ENCODE results near the gene FAM25C.
"Not testable (repeated sequence)": the region's sequence is repeated elsewhere in the genome, so short reads cannot be mapped to it uniquely, and the experiment has no call there.

DNA sequence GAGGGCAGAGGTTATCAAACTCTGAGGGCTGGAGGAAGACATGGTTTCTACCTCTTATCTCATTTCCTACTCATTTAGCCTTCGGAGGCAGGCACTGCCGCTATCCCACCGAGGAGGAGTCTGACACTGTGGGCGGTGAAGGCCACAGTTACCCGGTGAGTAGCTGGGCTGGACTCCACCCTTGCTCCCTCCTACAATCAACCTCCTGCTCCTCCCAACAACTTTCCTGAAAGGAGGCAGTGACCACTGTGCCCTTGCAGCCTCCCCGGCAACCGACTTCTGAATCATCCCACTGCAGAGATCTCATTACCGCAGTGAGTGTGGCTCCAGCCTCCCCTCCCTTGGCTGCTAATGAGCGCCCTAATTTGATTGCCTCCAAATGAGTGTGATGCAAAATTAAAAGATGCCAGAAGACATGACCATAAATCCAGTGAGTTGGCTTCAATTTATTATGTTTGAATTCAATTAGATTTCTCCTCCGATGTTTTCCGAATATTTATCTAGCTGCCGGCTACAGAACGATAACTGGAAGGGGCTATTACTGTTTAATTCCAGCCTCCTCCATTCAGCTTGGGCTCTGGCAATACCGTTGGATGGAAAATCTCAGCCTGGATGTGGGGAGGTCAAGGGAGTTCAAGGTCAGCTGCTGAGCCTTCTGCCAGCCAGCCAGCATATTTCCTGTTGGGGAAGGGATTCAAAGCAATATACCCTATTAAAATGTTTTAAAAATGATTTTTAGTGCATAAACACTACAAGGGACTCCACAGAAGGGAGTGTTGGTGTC, 35.1 kb downstream of the FAM25C start:
- not testable (repeated sequence) for TF ChIP-seq ZNF311 (tag by site-specific recombination; IDR thresholded peaks at IDR 0.05; ENCODE audit: borderline replicate concordance); ZNF138 (tag by site-specific recombination; IDR thresholded peaks at IDR 0.05; ENCODE audit: borderline replicate concordance); ZNF157 (tag by site-specific recombination; IDR thresholded peaks at IDR 0.05); ZFP41 (tag by site-specific recombination; IDR thresholded peaks at IDR 0.05; ENCODE audit: borderline replicate concordance); ZNF239 (tag by site-specific recombination; IDR thresholded peaks at IDR 0.05)
- TF ChIP-seq, protein P1, sequence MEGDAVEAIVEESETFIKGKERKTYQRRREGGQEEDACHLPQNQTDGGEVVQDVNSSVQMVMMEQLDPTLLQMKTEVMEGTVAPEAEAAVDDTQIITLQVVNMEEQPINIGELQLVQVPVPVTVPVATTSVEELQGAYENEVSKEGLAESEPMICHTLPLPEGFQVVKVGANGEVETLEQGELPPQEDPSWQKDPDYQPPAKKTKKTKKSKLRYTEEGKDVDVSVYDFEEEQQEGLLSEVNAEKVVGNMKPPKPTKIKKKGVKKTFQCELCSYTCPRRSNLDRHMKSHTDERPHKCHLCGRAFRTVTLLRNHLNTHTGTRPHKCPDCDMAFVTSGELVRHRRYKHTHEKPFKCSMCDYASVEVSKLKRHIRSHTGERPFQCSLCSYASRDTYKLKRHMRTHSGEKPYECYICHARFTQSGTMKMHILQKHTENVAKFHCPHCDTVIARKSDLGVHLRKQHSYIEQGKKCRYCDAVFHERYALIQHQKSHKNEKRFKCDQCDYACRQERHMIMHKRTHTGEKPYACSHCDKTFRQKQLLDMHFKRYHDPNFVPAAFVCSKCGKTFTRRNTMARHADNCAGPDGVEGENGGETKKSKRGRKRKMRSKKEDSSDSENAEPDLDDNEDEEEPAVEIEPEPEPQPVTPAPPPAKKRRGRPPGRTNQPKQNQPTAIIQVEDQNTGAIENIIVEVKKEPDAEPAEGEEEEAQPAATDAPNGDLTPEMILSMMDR (tag by site-specific recombination; IDR thresholded peaks at IDR 0.05): not testable (repeated sequence)
- TF ChIP-seq, protein P2, sequence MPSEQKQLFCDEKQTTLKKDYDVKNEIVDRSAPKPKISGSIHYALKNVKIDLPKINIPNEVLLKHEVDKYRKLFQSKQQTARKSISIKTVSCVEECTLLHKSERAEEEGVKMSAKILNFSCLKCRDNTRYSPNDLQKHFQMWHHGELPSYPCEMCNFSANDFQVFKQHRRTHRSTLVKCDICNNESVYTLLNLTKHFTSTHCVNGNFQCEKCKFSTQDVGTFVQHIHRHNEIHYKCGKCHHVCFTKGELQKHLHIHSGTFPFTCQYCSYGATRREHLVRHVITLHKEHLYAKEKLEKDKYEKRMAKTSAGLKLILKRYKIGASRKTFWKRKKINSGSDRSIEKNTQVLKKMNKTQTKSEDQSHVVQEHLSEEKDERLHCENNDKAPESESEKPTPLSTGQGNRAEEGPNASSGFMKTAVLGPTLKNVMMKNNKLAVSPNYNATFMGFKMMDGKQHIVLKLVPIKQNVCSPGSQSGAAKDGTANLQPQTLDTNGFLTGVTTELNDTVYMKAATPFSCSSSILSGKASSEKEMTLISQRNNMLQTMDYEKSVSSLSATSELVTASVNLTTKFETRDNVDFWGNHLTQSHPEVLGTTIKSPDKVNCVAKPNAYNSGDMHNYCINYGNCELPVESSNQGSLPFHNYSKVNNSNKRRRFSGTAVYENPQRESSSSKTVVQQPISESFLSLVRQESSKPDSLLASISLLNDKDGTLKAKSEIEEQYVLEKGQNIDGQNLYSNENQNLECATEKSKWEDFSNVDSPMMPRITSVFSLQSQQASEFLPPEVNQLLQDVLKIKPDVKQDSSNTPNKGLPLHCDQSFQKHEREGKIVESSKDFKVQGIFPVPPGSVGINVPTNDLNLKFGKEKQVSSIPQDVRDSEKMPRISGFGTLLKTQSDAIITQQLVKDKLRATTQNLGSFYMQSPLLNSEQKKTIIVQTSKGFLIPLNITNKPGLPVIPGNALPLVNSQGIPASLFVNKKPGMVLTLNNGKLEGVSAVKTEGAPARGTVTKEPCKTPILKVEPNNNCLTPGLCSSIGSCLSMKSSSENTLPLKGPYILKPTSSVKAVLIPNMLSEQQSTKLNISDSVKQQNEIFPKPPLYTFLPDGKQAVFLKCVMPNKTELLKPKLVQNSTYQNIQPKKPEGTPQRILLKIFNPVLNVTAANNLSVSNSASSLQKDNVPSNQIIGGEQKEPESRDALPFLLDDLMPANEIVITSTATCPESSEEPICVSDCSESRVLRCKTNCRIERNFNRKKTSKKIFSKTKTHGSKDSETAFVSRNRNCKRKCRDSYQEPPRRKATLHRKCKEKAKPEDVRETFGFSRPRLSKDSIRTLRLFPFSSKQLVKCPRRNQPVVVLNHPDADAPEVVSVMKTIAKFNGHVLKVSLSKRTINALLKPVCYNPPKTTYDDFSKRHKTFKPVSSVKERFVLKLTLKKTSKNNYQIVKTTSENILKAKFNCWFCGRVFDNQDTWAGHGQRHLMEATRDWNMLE (tag by site-specific recombination; conservative IDR thresholded peaks at IDR 0.05; ENCODE audit: low read depth): not testable (repeated sequence)
- TF ChIP-seq, protein P3, sequence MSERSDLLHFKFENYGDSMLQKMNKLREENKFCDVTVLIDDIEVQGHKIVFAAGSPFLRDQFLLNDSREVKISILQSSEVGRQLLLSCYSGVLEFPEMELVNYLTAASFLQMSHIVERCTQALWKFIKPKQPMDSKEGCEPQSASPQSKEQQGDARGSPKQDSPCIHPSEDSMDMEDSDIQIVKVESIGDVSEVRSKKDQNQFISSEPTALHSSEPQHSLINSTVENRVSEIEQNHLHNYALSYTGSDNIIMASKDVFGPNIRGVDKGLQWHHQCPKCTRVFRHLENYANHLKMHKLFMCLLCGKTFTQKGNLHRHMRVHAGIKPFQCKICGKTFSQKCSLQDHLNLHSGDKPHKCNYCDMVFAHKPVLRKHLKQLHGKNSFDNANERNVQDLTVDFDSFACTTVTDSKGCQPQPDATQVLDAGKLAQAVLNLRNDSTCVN (tag by site-specific recombination; optimal IDR thresholded peaks at IDR 0.05): not testable (repeated sequence)
- TF ChIP-seq, protein P4, sequence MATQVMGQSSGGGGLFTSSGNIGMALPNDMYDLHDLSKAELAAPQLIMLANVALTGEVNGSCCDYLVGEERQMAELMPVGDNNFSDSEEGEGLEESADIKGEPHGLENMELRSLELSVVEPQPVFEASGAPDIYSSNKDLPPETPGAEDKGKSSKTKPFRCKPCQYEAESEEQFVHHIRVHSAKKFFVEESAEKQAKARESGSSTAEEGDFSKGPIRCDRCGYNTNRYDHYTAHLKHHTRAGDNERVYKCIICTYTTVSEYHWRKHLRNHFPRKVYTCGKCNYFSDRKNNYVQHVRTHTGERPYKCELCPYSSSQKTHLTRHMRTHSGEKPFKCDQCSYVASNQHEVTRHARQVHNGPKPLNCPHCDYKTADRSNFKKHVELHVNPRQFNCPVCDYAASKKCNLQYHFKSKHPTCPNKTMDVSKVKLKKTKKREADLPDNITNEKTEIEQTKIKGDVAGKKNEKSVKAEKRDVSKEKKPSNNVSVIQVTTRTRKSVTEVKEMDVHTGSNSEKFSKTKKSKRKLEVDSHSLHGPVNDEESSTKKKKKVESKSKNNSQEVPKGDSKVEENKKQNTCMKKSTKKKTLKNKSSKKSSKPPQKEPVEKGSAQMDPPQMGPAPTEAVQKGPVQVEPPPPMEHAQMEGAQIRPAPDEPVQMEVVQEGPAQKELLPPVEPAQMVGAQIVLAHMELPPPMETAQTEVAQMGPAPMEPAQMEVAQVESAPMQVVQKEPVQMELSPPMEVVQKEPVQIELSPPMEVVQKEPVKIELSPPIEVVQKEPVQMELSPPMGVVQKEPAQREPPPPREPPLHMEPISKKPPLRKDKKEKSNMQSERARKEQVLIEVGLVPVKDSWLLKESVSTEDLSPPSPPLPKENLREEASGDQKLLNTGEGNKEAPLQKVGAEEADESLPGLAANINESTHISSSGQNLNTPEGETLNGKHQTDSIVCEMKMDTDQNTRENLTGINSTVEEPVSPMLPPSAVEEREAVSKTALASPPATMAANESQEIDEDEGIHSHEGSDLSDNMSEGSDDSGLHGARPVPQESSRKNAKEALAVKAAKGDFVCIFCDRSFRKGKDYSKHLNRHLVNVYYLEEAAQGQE (tag by site-specific recombination; IDR thresholded peaks at IDR 0.05): not testable (repeated sequence)

All from HEK293 (cell line).